ENCODE data around the gene CXCR4.

The CXCR4 gene

DNA sequence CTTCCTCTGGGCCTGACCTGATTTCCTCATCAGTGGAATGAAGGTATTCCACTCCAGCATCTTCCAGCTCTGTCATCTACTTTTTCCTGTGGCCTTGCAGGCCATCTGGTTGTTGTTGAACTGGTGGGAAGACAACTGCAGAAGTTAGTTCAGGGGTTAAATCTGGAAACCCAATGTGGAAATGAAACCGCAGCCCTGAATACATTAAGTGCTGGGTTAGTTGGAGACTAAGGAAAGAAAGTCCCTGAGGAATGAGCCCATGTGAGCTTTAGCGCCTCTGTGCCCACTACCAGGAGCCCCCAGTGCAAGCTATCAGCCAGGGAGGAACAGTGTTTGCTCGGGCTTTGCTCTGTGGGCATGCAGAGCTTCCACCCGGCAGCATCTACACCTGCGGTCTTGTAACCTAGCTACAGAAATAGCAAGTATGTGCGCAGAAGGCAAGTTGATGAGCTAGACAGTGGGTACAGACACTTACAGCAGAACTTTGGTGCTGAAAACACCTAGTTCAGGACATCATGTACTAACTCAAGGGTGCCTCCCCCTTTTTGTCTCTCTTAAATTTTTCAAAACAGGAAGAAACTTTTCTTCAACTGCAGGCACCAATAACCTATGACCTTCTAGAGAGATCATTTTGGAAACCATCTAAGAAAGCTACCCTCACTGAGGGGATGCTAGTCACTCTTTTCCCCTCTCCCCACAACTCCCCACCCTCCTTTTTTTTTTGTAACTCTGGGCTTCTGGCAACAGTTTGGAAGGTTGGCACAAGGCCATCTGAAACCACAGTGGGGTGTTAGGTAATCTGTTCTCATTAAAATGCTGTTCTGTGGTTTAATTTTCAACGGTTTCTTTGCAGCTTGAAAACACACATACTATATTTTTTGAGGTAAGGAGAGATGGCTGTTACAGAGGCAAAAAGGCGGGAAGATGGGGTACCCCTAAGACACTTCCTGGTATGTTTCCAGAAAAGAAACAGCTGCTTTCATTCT, 18.3 kb upstream of the CXCR4 start:
- Mint-ChIP-seq H3K27ac (peak overlapping the region; percentile 66 to 85), H3K9me3 (no peaks in the 10 kb centered on the region), H3K4me3 (peak overlapping the region; percentile 61 to 63), H3K27me3 (peaks cover 23% of the 10 kb centered on the region), H3K4me1 (peaks cover 96% of the 10 kb centered on the region)
- ATAC-seq (peak; percentile 80), DNase-seq (peak; percentile 67 to 77)

DNA sequence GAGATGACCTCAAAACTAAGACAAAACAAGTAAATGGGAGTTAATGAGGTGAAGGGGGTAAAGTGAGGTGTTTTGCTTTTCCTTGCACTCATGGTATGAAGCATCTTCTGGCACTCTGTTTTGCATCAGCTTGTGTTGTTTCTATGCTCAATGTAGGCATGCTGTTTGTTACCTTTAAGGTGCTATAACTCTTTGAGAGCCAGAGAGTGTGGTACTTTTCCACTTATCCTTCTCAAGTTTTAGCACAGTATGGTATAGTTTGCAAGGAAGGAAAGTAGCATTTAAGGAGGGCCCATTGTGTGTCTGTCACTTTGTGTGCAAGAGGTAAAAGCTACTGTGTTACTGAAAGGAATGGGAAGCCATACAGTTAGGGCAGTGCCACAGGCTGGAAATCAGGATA, 17.5 kb upstream of the CXCR4 start:
- Mint-ChIP-seq H3K4me3 (peak overlapping the region; percentile 46 to 61), H3K27ac (peak overlapping the region; percentile 13 to 57), H3K9me3 (no peaks in the 10 kb centered on the region), H3K27me3 (peaks cover 16% of the 10 kb centered on the region), H3K4me1 (peaks cover 98% of the 10 kb centered on the region)
- ATAC-seq (no peak), DNase-seq (no peak)

DNA sequence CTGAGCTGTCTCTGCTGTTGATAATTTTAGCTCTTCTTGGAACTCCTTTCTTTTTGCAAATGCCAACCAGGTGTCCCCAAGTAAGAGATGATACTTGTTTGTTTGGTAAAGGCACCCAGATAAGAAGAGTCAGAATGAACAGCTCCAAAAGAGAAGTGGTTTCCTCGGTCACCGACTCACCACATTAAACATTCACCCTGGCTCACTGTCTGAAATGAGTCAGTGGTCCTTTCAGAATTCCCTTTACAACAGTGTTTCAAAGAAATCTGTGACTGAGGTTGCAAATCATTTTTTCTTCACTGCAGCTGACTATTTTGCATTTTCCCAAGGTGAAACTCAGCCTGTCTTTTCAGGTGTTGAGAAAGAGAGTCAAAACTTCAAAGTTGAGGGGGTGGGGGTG, 16.2 kb upstream of the CXCR4 start:
- no peaks in the 10 kb centered on the region for H3K9me3 Mint-ChIP-seq
- H3K4me1 Mint-ChIP-seq, result peaks cover 99% of the 10 kb centered on the region
- peak overlapping the region; percentile 69 to 73 for H3K4me3 Mint-ChIP-seq
- peak; percentile 38 for ATAC-seq
- peak overlapping the region in 1 of 2 donors; percentile 83 for H3K27ac Mint-ChIP-seq
- H3K27me3 Mint-ChIP-seq, result peaks cover 13% of the 10 kb centered on the region
- DNase-seq, result peak; percentile 61 to 78

DNA sequence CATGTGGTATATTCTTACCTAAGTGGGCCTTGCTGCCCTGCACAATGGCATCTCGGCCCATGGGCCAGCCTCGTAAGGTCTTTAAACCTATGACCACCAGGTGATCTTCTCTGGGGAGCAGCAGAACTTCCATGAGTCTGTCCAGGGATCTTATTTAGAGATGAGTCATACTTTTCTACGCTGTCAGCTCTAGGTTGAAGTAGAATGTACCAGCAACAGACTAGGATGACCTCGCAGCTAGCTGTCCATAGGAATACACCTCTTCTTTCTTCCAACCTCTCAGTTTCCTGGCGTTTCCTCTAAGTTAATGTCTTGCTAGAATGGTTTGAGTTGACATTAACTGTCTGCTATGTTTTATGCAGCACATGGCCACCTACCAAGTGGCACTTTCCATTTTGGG, 15.6 kb upstream of the CXCR4 start:
- ATAC-seq, result no peak
- peaks cover 17% of the 10 kb centered on the region for H3K27me3 Mint-ChIP-seq
- H3K27ac Mint-ChIP-seq, result no peak overlapping the region
- peak overlapping the region; percentile 69 to 73 for H3K4me3 Mint-ChIP-seq
- no peaks in the 10 kb centered on the region for H3K9me3 Mint-ChIP-seq
- peaks cover 99% of the 10 kb centered on the region for H3K4me1 Mint-ChIP-seq
- no peak for DNase-seq

DNA sequence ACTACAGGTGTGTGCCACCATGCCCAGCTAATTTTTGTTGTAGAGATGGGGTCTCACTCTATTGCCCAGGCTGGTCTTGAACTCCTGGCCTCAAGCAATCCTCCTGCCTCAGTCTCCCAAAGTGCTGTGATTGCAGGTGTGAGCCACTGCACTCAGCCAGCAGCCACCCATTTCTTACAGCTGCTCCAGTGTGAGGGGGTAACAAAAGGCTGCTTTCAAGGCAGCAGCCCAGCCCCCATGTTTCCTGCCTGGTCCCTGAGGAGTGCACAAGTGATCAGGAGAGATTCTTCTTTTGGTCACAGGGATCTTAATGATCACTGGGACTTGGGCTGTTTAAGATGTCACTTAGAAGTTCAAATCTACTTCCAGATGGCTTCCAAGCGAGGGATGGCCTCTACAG, 15.2 kb upstream of the CXCR4 start:
- peaks cover 99% of the 10 kb centered on the region for H3K4me1 Mint-ChIP-seq
- H3K9me3 Mint-ChIP-seq, result no peaks in the 10 kb centered on the region
- DNase-seq, result no peak
- H3K27me3 Mint-ChIP-seq, result peaks cover 17% of the 10 kb centered on the region
- H3K4me3 Mint-ChIP-seq, result peak overlapping the region; percentile 70 to 77
- no peak for ATAC-seq
- H3K27ac Mint-ChIP-seq, result peak overlapping the region; percentile 31 to 69

DNA sequence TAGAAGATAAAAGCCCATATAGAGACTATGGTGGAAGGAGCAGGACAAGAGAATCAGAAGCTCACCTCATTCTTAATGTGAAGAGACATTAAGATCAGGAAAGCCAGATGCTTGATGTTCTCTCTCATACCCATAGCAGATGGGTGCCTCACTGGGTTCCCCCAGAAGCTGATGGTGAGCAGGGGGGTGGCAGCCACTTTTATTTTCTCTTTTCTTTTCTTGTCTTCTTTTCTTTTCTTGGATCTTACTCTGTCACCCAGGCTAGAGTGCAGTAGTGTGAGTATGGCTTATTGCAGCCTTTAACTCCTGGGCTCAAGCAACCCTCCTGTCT, 14.8 kb upstream of the CXCR4 start:
- peak overlapping the region; percentile 69 to 95 for H3K27ac Mint-ChIP-seq
- no peaks in the 10 kb centered on the region for H3K9me3 Mint-ChIP-seq
- peaks cover 13% of the 10 kb centered on the region for H3K27me3 Mint-ChIP-seq
- ATAC-seq (no peak), DNase-seq (no peak)
- peak overlapping the region; percentile 70 to 77 for H3K4me3 Mint-ChIP-seq
- H3K4me1 Mint-ChIP-seq, result peaks cover 99% of the 10 kb centered on the region

DNA sequence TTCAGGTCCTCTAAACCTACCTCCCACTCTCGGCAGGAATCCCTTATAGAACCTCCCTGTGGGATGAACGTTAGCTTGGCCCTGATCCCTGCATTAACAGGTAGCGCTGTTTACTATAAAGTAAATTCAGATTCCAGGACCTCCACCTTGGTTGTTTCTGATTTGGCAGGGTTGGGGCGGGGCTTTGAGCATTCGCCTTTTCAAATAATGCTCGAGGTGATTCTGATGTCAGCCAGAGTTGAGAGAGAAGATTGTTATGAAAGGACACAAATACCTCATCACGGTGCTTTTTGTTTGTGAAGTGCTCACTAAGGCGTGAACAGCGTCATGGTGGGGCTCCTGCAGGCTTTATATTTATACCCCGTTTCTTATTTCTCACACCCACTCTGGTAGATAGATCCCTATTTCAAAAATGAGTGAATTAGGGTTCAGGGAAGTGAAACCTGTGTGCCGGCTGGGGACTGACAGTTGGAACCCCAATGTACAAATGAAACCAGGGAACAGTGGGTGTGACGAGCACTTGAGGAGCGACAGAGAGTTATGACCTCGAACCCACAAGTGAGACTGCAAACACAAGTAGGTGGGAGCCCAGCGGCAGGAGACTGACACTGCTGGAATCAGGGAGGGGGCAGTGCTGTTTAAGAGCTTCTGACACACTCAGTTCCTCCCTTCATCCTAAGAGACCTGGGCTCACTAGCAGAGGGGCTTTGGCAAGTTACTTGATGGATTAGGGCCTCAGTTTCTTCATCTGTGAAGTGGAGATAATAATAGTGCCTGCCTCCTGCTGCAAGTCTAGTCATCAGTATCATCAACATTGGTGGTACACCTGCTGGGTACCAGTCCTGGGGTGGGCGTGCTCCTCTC, 14.2 kb upstream of the CXCR4 start:
- H3K4me1 Mint-ChIP-seq, result peaks cover 99% of the 10 kb centered on the region
- H3K9me3 Mint-ChIP-seq, result no peaks in the 10 kb centered on the region
- peak; percentile 72 for ATAC-seq
- peak overlapping the region; percentile 70 to 77 for H3K4me3 Mint-ChIP-seq
- H3K27ac Mint-ChIP-seq, result peak overlapping the region; percentile 92 to 95
- peak; percentile 68 to 76 for DNase-seq
- H3K27me3 Mint-ChIP-seq, result peaks cover 7% of the 10 kb centered on the region

DNA sequence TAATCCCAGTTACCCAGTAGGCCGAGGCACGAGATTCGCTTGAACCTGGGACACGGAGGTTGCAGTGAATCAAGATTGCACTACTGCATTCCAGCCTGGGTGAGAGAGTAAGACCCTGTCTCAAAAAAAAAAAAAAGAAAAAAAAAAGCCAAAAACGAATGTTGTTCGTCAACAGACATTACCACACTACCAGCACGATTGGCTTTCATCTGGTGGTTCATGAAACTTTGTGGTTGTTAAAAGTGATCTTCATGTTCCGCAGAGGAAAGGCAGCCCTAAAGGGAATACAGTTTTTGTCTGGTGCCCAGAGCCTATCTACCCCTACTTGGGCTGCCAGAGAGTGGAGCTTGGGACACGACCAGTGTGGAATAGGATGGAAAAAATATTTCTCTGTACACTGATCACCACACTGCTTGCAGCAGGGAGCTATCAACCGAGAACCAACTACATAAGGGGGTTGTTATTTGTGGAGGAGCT, 13.6 kb upstream of the CXCR4 start:
- Mint-ChIP-seq H3K27me3 (peaks cover 6% of the 10 kb centered on the region), H3K4me1 (peaks cover 99% of the 10 kb centered on the region), H3K4me3 (peak overlapping the region; percentile 70 to 77), H3K27ac (peak overlapping the region; percentile 92 to 95), H3K9me3 (no peaks in the 10 kb centered on the region)
- peak in 1 of 2 donors; percentile 50 for DNase-seq
- ATAC-seq, result peak; percentile 37

DNA sequence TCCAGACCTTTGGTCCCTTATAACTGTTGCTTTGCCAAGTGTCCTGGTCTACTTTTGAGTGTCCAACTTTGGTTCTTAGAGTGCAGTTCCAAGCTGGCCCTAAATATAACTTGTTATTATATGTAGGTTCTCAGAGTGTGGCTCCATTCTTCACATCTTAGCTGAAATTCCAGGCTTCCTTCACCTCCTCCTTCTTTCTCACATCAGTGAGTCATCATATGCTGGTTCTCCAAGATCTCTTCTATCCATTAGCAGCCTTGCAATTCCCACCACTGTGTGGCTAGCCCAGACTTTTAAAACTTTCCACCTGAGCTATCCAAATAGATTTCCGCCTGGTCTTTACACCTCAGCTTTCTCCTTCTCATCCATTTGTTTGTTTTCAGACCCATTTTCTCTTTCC, 12.6 kb upstream of the CXCR4 start:
- DNase-seq (no peak), ATAC-seq (no peak)
- H3K27ac Mint-ChIP-seq, result peak overlapping the region in 1 of 2 donors; percentile 18
- no peaks in the 10 kb centered on the region for H3K9me3 Mint-ChIP-seq
- H3K4me1 Mint-ChIP-seq, result peaks cover 99% of the 10 kb centered on the region
- H3K27me3 Mint-ChIP-seq, result peaks cover 6% of the 10 kb centered on the region
- peak overlapping the region; percentile 70 to 77 for H3K4me3 Mint-ChIP-seq

DNA sequence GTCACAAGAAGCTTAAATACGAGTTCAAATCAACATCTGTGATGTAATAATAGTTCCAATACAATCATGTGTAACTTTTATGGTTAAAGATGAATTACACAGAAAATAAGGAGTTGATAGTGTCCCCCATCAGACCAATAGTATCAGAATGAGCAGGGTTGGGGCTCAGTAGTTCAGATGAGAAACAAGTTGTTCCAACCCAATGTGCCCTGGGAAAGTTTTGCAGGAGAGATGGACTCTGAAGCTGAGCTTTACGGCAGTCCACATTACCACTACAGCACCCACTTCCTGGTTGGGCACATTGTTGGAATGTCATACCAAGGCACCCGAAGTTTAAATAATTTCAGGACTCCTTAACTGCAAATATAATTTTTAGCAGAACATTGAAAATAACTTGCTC, 12.1 kb upstream of the CXCR4 start:
- peak overlapping the region; percentile 74 to 87 for H3K4me3 Mint-ChIP-seq

DNA sequence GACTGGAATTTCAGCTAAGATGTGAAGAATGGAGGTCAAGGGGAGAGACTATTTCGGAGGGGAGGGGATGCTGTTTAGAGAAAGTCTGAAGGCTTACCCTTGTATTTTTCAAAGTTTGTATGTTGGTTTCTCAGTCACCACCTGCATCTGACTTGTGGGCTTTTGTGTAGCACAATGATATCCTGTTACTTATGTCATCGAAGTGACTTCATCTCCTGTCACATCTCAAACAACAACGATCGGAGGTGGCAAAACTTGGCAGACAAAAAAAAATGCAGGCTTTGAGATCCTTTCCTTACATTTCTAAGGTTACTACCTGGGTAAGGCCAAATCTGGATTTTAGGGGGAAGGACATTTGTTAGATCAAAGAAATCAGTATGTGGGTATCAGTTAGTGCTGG, 11.7 kb upstream of the CXCR4 start:
- Mint-ChIP-seq H3K27ac (peak overlapping the region; percentile 84 to 93), H3K9me3 (no peaks in the 10 kb centered on the region), H3K4me1 (peaks cover 99% of the 10 kb centered on the region), H3K4me3 (peak overlapping the region; percentile 74 to 87), H3K27me3 (peaks cover 6% of the 10 kb centered on the region)
- DNase-seq, result peak in 1 of 2 donors; percentile 37
- ATAC-seq, result peak; percentile 38

More for the DNA sequence above, 12.1 kb upstream of the CXCR4 start:
- ATAC-seq (no peak), DNase-seq (no peak)
- Mint-ChIP-seq H3K27me3 (peaks cover 6% of the 10 kb centered on the region), H3K9me3 (no peaks in the 10 kb centered on the region), H3K4me1 (peaks cover 99% of the 10 kb centered on the region), H3K27ac (peak overlapping the region; percentile 84 to 93)

DNA sequence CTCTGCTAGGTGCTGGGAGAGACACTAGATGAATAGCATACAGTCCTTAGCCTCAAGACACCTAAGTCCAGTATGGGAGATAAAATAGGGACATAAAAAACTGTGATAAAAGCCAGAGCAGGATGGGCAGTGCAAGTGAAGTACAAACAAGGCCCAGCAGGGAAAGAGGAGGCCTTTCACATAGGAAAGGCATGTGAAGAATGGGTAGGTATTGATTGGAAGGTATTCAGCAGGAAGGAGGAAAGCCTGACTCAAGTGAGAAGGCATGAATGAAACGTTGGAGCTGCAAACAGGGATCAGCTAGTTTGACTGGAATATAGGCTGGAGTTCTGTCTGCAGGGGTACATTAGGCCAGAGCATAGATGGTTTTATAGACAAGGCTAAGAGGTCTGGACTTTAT, 11.0 kb upstream of the CXCR4 start:
- peak overlapping the region in 1 of 2 donors; percentile 35 for H3K27ac Mint-ChIP-seq
- H3K4me3 Mint-ChIP-seq, result peak overlapping the region; percentile 13 to 87
- no peaks in the 10 kb centered on the region for H3K9me3 Mint-ChIP-seq
- ATAC-seq, result no peak
- H3K4me1 Mint-ChIP-seq, result peaks cover 99% of the 10 kb centered on the region
- H3K27me3 Mint-ChIP-seq, result peaks cover 6% of the 10 kb centered on the region
- no peak for DNase-seq

DNA sequence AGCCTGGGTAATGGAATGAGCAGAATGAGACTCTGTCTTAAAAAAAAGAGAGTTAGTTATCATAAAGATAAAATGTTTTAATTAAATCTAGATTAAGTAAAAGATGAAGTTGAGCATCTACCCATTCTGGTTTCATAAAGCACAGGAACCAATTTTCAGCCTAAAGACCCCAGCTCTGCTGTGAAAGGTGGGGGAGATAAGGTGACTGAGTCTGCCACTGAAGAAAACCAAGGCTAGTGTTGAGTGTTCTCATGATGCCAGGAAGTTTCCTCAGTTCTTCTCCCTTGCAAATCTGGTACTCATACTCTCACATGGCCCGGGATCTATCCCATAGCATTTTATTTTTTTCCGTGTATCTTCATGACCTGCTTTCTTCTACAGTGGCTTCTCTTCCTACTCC, 10.4 kb upstream of the CXCR4 start:
- ATAC-seq (no peak), DNase-seq (no peak)
- Mint-ChIP-seq H3K27ac (peak overlapping the region in 1 of 2 donors; percentile 35), H3K9me3 (no peaks in the 10 kb centered on the region), H3K4me3 (peak overlapping the region in 1 of 2 donors; percentile 32), H3K4me1 (peaks cover 99% of the 10 kb centered on the region), H3K27me3 (peaks cover 6% of the 10 kb centered on the region)

DNA sequence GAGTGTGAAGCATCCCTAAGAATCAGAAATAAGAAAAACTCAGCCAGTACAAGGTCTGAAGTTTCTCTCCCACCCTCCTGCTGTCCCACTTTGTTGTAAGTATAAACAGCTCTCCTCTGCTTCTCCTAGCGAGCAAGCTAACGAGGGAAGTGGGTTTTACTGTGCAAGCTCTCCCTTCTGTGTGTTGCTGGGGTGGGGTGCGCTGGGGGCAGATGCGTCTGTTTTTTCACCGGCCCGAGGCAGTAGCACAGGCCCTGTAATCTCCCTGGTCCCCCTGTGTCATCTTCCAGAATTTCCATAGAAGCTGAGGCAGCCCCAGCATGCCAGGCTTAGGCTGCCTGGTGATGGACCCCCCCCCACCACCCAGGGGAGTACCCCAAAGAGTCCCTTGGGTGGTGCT, 9.4 kb upstream of the CXCR4 start:
- ATAC-seq, result no peak
- peaks cover 98% of the 10 kb centered on the region for H3K4me1 Mint-ChIP-seq
- H3K27me3 Mint-ChIP-seq, result peaks cover 6% of the 10 kb centered on the region
- H3K9me3 Mint-ChIP-seq, result no peaks in the 10 kb centered on the region
- H3K4me3 Mint-ChIP-seq, result peak overlapping the region; percentile 1 to 50
- no peak for DNase-seq
- peak overlapping the region in 1 of 2 donors; percentile 23 for H3K27ac Mint-ChIP-seq

DNA sequence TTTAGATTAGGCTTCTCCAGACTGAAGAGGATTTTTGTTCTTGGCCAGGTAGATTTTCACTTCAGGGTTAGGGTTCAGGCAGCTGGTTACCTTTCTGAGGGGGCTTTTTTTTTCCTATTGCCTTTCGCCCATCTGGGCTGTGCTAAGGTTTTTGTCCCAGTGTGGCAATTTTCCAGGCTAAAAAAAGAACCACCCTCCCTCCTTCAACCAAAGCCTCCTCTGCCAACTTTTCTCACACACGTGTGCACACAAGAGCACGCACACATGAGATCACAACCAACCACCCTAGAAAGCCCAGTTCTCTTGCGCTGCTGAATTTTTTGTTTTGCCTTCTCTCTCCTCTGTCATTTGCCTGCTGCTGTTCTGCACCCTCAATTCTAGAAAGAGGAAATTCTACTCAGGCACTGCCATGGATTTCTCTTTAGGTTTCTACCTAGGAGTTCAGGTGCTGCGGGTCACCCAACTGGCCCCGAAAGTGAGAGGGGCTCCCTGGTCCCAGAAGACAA, 8.5 kb upstream of the CXCR4 start:
- Mint-ChIP-seq H3K27me3 (peaks cover 6% of the 10 kb centered on the region), H3K4me3 (peak overlapping the region; percentile 0 to 49), H3K4me1 (peaks cover 99% of the 10 kb centered on the region), H3K27ac (no peak overlapping the region), H3K9me3 (no peaks in the 10 kb centered on the region)
- no peak for ATAC-seq
- no peak for DNase-seq

Data from stimulated activated naive CD8-positive, alpha-beta T cell treated with anti-CD3 and anti-CD28 coated beads, Interleukin-15, amount 100 ng/mL, for 72 hours (primary cell).